Esophagus squamous epithelium (tissue), 4 donors: ENCODE data around the gene PRKN.

Source experiments
- POLR2A ChIP-seq, 4 donors: fragments of 450-650 bp; IDR thresholded peaks; one replicate each; pipeline ENCODE4 v1.6.1; 2017; ENCODE audit warnings: antibody characterized with exemption in 4 of 4, mild to moderate bottlenecking in 4 of 4, moderate library complexity in 3 of 4
- TF ChIP-seq, protein P1 (sequence below), 6 experiments: fragments of 450-650 bp in 4 of 6; fragments of 200-600 bp in 2 of 6; sonication (generic) in 2 of 6; IDR thresholded peaks; one replicate each; pipeline ENCODE4 v1.5.1; 2016 to 2019; ENCODE audit warnings: antibody characterized with exemption in 6 of 6, mild to moderate bottlenecking in 4 of 6, moderate library complexity in 4 of 6

DNA sequence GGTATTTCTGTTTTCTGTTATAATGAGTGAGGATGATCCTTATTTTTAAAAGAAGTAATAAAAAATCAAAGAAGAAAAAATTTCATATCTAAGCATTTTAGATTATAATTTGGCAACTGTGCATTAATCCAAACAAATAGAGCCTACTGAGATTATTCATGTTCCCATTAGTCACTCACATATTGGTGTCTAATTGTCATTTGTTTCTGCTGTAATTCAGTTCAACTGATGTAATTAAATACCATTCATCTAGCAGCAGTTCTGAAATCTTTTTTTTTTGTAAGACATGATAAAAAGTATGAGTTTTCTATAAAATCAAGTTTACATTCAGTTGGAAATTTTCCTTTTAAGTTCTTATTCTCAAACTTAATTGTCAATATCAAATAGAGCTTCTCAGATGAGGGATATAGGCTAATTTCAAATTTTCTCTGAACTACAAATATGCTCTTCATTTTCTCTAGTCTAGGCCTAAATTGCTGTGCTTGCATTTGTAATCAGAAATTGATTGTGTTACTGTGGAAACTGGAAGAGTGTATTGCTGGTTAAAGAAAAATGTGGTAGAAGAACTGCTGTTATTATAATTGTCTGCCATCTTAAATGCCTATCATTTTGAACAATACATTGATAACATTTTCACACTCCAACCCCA is 23.8 kb upstream of the PRKN start:
- TF ChIP-seq, protein P1, sequence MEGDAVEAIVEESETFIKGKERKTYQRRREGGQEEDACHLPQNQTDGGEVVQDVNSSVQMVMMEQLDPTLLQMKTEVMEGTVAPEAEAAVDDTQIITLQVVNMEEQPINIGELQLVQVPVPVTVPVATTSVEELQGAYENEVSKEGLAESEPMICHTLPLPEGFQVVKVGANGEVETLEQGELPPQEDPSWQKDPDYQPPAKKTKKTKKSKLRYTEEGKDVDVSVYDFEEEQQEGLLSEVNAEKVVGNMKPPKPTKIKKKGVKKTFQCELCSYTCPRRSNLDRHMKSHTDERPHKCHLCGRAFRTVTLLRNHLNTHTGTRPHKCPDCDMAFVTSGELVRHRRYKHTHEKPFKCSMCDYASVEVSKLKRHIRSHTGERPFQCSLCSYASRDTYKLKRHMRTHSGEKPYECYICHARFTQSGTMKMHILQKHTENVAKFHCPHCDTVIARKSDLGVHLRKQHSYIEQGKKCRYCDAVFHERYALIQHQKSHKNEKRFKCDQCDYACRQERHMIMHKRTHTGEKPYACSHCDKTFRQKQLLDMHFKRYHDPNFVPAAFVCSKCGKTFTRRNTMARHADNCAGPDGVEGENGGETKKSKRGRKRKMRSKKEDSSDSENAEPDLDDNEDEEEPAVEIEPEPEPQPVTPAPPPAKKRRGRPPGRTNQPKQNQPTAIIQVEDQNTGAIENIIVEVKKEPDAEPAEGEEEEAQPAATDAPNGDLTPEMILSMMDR (IDR thresholded peaks at IDR 0.05), result no peak
- no peak for TF ChIP-seq POLR2A (IDR thresholded peaks at IDR 0.05)
